Lower leg skin (tissue), 3 donors: ENCODE measurements around the gene CNR1.

Source experiments
- POLR2A ChIP-seq, 2 donors: fragments of 450-650 bp; IDR thresholded peaks; one replicate each; pipeline ENCODE4 v1.6.1; 2016 to 2017; ENCODE audit warnings: antibody characterized with exemption in 2 of 2, mild to moderate bottlenecking in 1 of 2, moderate library complexity in 1 of 2
- TF ChIP-seq, protein P1 (sequence below), 3 donors: fragments of 450-650 bp; IDR thresholded peaks; one replicate each; pipeline ENCODE4 v1.5.1; 2016; ENCODE audit warnings: antibody characterized with exemption in 3 of 3, mild to moderate bottlenecking in 3 of 3, moderate library complexity in 2 of 3

DNA sequence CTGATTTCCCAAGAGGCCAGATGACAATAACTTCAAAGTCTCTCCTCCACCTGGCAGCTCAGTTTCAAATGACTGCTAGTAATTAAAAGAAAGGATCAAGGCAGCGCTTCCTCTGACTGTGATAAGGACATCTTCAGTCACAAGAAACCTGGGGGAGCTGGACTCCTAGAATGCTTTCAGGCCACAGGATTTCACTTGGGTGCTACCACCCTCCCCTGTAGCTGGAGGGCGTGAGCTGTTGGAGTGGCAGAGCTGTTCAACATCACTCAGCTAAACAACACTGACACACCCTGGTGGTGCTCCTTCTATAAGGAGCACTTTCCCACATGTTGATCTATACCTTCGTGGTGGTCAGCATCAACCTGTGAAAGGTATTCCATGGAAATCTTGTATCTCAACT lies 2.2 kb upstream of the CNR1 start:
- TF ChIP-seq, protein P1, sequence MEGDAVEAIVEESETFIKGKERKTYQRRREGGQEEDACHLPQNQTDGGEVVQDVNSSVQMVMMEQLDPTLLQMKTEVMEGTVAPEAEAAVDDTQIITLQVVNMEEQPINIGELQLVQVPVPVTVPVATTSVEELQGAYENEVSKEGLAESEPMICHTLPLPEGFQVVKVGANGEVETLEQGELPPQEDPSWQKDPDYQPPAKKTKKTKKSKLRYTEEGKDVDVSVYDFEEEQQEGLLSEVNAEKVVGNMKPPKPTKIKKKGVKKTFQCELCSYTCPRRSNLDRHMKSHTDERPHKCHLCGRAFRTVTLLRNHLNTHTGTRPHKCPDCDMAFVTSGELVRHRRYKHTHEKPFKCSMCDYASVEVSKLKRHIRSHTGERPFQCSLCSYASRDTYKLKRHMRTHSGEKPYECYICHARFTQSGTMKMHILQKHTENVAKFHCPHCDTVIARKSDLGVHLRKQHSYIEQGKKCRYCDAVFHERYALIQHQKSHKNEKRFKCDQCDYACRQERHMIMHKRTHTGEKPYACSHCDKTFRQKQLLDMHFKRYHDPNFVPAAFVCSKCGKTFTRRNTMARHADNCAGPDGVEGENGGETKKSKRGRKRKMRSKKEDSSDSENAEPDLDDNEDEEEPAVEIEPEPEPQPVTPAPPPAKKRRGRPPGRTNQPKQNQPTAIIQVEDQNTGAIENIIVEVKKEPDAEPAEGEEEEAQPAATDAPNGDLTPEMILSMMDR (IDR thresholded peaks at IDR 0.05) = no peak
- no peak for TF ChIP-seq POLR2A (IDR thresholded peaks at IDR 0.05)
